Measurements from ENCODE around the gene FAU. TPM values are rescaled to one million over a fixed set of nuclear protein-coding genes. Genes with fewer than 3 reads are reported as not detected.

Gene FAU
- total RNA-seq, 2 experiments from 2014 or later, result 1,937 to 1,976 TPM

DNA sequence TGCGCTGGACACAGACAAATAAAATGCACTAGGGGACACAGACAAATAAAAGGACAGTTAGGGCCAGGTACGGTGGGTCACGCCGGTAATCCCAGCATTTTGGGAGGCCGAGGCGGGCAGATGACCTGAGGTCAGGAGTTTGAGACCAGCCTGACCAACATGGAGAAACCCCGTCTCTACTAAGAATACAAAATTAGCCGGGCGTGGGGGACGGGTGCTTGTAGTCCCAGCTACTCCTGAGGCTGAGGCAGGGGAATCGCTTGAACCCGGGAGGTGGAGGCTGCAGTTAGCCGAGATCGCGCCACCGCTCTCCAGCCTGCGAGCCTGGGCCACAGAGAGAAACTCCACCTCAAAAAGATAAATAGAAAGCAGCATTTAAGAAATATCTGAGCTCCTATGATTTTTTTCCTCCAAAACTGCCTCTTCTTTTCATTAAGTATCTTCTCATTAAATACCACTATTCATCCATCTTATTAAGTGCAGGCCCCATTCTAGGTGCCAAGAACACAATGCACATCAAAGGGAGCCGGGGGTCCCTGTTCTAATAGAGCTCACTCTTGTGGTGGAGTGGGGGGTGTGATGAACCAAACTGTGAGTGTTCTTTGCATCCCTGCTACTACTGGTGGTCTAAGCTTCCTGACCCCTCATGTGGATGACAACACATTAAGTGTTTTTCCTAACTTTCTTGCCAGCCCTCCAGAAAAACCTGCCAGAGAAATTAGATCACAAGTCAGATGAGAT is 3.7 kb downstream of the FAU start:
- Histone ChIP-seq H3K9me3 (ENCODE audit: control insufficient read depth in 1 of 2, insufficient read depth in 1 of 2, low read length in 2 of 2) (no peaks in the 10 kb centered on the region), H3K4me3 (ENCODE audit: low read length) (no peak overlapping the region), H3K36me3 (ENCODE audit: insufficient read depth, low read length) (peaks cover 40% of the 10 kb centered on the region), H3K27ac (ENCODE audit: low read depth in 1 of 2, low read length in 2 of 2) (peak overlapping the region; percentile 5), H3K4me1 (ENCODE audit: insufficient read depth, low read length) (peaks cover 66% of the 10 kb centered on the region), H3K27me3 (ENCODE audit: control insufficient read depth in 1 of 2, insufficient read depth in 2 of 2, low read length in 2 of 2) (no peaks in the 10 kb centered on the region)
- Mint-ChIP-seq H3K4me3 (peak overlapping the region; percentile 96), H3K36me3 (ENCODE audit: low read depth) (peaks cover 61% of the 10 kb centered on the region), H3K9me3 (no peaks in the 10 kb centered on the region), H3K27ac (peak overlapping the region; percentile 91), H3K27me3 (no peaks in the 10 kb centered on the region), H3K4me1 (ENCODE audit: low read depth) (peaks cover 54% of the 10 kb centered on the region)
- DNase-seq (no peak), ATAC-seq (ENCODE audit: poor library complexity) (no peak)
- ChIA-PET CTCF (interaction anchor here (0.9 to 5.3 kb wide), 6 partner anchors 8 to 340 kb away, joined by 3 to 23 read pairs (median 6); partner anchors contain the start of genes ARL2 and SF1), POLR2A (interaction anchor here (0.8 to 3.2 kb wide), 32 partner anchors 9 to 772 kb away, joined by 3 to 57 read pairs (median 5); partner anchors contain the start of genes ARL2, CAPN1, CCDC85B and EHD1)
- intact Hi-C loops (cut with DNase I, micrococcal nuclease), result loop anchor here (1.0 to 10.0 kb wide), 6 partner anchors 8 to 407 kb away; partner anchors contain the start of genes PPP2R5B (in 1 of the 2) and SCYL1 (in 1 of the 2)
- peak; percentile 60 for TF ChIP-seq CTCF (IDR thresholded peaks at IDR 0.05)

GRCh38 chr11:65117206-65118096 is 4.5 kb downstream of the FAU start, which contains the start of gene ZNHIT2:
Gene ZNHIT2 (minus strand): TSS chr11:65117701. CDS start chr11:65117653, 48 bp downstream.
- Histone ChIP-seq H3K36me3 (ENCODE audit: insufficient read depth, low read length) (peaks cover 40% of the 10 kb centered on the region), H3K9me3 (ENCODE audit: control insufficient read depth in 1 of 2, insufficient read depth in 1 of 2, low read length in 2 of 2) (no peaks in the 10 kb centered on the region), H3K27me3 (ENCODE audit: control insufficient read depth in 1 of 2, insufficient read depth in 2 of 2, low read length in 2 of 2) (no peaks in the 10 kb centered on the region), H3K27ac (ENCODE audit: low read depth in 1 of 2, low read length in 2 of 2) (peak within 1 kb of the TSS; percentile 79 to 85), H3K4me1 (ENCODE audit: insufficient read depth, low read length) (peaks cover 66% of the 10 kb centered on the region), H3K4me3 (ENCODE audit: low read length) (peak within 1 kb of the TSS; percentile 82)
- Mint-ChIP-seq H3K27me3 (no peaks in the 10 kb centered on the region), H3K4me3 (peak within 1 kb of the TSS; percentile 96), H3K4me1 (ENCODE audit: low read depth) (peaks cover 51% of the 10 kb centered on the region), H3K36me3 (ENCODE audit: low read depth) (peaks cover 58% of the 10 kb centered on the region), H3K9me3 (no peaks in the 10 kb centered on the region), H3K27ac (peak within 1 kb of the TSS; percentile 91)
- CTCF ChIA-PET, result interaction anchor here (0.6 to 5.3 kb wide), 17 partner anchors 8 to 339 kb away, joined by 3 to 23 read pairs (median 4); partner anchors contain the start of genes ARL2, SAC3D1, SF1 and SYVN1
- intact Hi-C loops (cut with DNase I, micrococcal nuclease), result loop anchor here (1.0 to 10.0 kb wide), 12 partner anchors 7 to 407 kb away; partner anchors contain the start of genes CDCA5 (in 2 of the 2), VPS51 (in 2 of the 2), ZFPL1 (in 2 of the 2) and PPP2R5B (in 1 of the 2)
- DNase-seq, result peak; percentile 99 to 100 (median 100)
- peak; percentile 63 for ATAC-seq (ENCODE audit: poor library complexity)
- POLR2A ChIA-PET, result interaction anchor here (0.6 to 3.2 kb wide), 36 partner anchors 9 to 911 kb away, joined by 3 to 57 read pairs (median 4); partner anchors contain the start of genes ARL2, CAPN1, CCDC85B and EHD1
- peak; percentile 88 for TF ChIP-seq CTCF (IDR thresholded peaks at IDR 0.05)

Measured in CD4-positive, alpha-beta T cell (primary cell).